LNCAP (cell line): ENCODE measurements around the gene COL23A1.

Experiments used
- TF ChIP-seq, protein P1 (sequence below): fragments of 450-650 bp; IDR thresholded peaks from 2 replicates; pipeline ENCODE4 v1.5.1; 2017; ENCODE audit warnings: mild to moderate bottlenecking

The COL23A1 gene

DNA sequence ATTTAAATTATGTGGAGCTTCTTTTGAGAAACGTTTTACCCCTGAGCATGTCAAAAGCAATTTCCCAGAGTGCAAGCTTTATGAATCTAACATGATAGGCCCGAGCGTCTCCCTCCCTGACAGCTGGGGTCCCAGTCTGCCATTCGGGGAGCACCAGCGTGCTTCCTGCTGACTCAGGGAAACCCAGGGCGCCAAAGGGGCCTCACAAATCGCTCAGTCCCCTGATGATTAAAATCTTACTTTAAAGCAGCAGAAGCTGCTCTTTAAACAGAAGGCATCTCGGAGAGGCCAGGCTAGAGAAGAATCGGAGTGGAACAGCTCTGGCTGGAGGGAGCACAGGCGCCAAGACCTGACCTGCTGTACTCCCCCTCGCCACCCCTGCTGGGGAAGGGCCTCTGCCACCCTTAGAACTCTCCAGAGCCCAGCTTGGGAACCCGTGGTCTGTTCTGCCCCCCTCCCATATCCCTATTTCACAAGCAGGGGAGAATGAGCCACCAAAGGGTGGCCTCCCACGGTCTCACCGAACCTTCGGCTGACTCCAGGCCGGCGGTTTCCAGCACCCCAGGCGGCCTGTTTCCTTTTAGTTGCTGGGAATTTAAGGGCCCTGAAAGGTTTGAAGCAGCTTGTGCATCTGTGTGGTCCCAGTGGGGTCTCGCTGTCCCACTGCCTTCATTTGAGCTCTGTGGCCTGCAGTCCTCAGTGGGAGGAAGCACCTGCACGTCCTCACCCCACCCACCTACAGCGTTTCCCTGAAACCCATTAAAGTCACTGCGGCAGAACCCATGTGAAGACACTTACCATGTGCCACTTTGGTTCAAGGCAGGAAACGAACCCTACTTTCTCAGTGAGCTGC, 147.6 kb downstream of the COL23A1 start:
- TF ChIP-seq, protein P1, sequence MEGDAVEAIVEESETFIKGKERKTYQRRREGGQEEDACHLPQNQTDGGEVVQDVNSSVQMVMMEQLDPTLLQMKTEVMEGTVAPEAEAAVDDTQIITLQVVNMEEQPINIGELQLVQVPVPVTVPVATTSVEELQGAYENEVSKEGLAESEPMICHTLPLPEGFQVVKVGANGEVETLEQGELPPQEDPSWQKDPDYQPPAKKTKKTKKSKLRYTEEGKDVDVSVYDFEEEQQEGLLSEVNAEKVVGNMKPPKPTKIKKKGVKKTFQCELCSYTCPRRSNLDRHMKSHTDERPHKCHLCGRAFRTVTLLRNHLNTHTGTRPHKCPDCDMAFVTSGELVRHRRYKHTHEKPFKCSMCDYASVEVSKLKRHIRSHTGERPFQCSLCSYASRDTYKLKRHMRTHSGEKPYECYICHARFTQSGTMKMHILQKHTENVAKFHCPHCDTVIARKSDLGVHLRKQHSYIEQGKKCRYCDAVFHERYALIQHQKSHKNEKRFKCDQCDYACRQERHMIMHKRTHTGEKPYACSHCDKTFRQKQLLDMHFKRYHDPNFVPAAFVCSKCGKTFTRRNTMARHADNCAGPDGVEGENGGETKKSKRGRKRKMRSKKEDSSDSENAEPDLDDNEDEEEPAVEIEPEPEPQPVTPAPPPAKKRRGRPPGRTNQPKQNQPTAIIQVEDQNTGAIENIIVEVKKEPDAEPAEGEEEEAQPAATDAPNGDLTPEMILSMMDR = no peak

DNA sequence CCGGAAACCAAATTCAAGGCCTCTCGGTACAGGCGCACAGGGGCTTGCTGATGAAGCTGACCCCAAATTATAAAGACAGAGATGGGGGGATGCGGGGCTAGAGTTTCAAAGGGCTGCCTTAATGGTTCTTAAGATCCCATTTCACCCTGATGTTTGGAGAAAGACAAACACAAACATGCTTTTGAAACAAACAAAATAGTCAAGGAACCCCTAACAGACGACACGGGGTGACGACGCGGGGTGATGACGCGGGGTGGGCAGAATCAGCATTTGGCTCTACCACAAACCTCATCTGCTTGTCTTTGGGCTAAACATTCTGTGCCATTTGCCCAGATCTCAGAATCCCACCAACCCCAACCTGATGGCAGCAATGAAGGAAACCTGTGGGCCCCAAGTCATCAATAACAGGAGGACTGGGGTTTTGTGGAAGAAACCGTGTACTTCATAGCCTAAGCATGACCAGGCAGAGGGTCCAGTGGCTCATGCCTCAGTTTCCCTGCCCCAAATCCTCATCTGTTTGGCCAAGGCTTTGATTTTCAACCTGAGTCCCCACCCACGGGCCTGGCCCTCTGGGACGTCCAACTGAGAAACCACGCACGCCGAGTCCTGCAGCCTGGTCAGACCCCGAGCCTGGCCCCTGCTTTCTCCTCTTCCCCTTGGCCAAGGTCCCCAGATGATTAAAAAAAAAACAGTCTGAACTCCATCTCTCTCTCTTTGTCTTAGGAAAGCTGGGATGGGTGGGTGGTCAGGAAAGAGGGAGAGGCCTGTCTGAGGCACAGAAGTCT, 148.5 kb downstream of the COL23A1 start:
- TF ChIP-seq, protein P1 = no peak

DNA sequence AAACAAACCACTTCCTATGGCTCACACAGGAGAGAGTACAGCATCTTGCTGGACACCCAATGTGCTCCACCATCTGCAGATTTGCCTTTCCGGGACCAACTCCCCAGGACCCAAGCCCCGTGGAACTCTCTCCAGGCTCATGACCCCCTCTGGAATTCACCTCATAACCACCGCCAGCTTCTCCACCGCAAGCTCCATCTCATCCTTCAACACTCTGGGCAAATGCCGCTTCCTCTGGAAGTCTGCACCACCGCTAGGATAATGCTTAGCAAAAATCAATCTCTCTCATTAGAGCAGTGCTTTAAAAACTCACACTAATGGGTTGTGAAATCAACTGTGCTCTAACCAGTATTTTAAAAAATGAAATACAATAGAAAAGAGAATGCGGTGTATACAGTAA, 150.0 kb downstream of the COL23A1 start:
- TF ChIP-seq, protein P1 = no peak

DNA sequence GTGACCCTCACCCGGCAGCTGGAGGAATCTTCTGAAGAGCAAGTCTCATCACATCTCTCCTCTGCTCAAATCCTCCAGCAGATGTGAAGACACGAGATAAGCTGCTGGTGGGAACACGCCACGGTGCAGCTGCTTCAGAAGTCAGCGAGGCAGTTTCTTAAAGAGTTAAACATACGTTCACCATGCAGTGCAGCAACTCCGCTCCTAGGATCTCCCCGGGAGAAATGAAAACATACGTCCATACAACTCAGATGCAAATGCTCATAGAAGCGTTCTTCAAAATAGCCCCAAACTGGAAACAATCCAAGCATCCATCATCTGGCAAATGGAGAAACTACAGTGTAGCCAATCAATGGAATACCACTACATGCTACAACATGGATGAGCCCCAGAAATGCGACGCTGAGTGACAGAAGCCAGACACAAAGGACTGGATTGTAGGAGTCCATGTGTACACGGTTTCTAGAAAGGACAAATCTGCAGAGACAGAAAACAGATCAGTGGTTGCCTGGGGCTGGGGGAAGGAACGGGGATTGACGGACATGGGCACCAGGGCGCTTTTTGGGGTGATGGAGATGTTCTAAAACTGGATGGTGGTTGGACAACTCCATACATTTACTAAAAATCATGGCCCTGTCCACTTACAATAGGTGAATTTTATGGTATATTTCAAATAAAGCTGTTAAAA, 150.6 kb downstream of the COL23A1 start:
- TF ChIP-seq, protein P1 = no peak

DNA sequence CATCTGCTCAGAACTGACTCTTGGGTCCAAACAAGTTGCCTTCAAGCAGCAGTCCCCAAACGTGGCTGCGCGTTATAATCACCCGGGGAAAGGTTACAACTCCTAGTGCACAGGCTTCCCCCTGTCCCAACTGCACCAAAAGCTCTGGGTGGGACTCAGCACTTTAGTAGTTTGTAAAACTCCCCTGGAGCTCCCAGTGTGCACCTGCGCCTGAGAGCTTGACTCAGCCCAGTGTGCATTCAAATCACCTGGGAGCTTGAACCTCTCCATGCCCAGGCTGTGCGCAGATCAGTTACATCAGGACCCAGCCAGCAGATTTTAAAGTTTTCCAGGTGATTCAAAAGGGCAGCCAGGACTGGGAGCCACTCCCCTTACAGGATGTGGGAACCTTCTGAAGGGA, 151.4 kb downstream of the COL23A1 start:
- TF ChIP-seq, protein P1 = no peak

DNA sequence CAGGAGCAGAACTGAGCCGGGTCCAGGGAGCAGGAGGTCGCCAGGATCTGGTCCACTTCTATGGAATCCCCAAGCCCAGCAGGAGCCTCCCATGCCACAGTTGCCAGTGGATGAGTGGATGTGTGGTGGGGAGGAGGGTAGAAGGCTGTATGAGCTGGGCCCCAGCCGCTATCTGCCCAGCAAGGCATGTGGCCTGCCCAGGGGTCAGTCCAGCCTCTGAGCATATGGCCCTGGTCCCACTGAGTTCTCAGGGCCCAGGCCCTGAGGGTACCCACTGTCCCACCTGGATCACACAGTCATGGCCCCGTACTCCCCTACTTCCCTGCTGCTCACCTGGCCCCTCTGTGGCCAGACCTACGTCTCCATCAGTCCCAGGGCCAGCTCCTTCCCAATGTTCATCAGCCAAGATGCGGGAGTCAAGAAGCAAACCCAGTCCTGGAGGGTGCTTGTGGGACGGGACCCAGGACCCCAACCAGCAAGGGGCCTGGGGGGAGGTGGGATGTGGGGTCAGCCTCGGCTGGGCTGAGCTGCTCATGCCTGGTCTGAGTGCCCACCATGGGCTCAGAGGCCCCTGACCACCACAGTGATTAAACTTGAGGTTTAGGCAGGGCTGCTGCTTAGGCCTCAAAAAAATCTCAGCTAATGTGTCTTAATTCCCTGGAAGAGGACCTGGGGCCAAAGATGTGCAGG, 152.7 kb downstream of the COL23A1 start:
- TF ChIP-seq, protein P1 = no peak

DNA sequence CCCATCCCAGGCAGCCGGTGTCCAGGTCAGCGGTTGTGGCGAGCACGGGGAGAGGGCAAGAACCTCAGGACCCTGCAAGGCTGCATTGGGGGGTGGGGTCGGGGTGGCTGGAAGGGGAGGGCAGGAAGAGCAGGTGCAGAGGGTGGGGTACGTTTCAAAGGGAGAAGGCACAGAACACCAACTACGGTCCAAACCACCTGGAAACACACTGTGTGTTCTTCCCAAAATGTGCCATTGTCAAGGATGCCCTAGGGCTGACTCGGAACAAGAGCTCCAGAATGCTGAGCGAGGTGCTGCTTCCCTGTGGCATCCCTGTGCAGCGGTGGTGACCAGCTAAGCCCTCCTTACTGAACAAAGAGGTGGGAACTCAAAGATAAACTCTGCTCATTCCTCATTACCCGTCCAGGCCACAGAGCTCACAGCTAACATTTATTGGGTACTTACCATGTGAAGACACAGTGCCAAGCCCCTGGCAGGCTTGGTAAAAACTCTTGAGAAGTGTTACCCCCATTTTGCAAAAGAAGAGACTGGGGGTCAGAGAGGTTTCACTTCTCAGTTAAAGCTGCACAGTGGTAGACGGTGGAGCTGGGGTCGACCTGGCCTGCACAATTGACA, 153.8 kb downstream of the COL23A1 start:
- TF ChIP-seq, protein P1 = no peak
